Left ventricle myocardium inferior (tissue), 1 donor: ENCODE data around the gene SLC16A12. TPM values are rescaled to one million over a fixed set of nuclear protein-coding genes. Genes with fewer than 3 reads are reported as not detected.
A peak's percentile ranks its signal among the peaks of the same experiment; 100 is the strongest.

Experiments
- DNase-seq: peaks from one replicate; pipeline ENCODE4 v3.0.0-alpha.2; 2020
- H3K27ac ChIP-seq: fragments of 200-600 bp; replicated peaks from 2 replicates; pipeline ENCODE4 v1.8.0; 2021
- H3K27me3 ChIP-seq: fragments of 200-600 bp; 2 replicates; pipeline ENCODE4 v1.8.0; 2021; ENCODE audit warnings: low read depth
- H3K36me3 ChIP-seq: fragments of 200-600 bp; 2 replicates; pipeline ENCODE4 v1.8.0; 2021
- H3K4me1 ChIP-seq: fragments of 200-600 bp; 2 replicates; pipeline ENCODE4 v1.8.0; 2021
- H3K4me3 ChIP-seq: fragments of 200-600 bp; 2 replicates; pipeline ENCODE4 v1.8.0; 2021; ENCODE audit warnings: mild to moderate bottlenecking, moderate library complexity
- H3K9me3 ChIP-seq: fragments of 200-600 bp; replicated peaks from 2 replicates; pipeline ENCODE4 v1.8.0; 2021
- intact Hi-C: fragments of 100-400 bp; cut with micrococcal nuclease; formaldehyde crosslinking; loops from one replicate; pipeline ENCODE4 v1.11.0; 2022
- total RNA-seq: library from RNA; stranded (reverse); fragmentation: NEBNext Ultra II Directional; extraction: Animal tissue kit (Norgen Biotek cat#: 25700); gene quantifications from one replicate; pipeline ENCODE4 v1.2.1, GENCODE V29; 2021
- TF ChIP-seq, protein P1 (sequence below): fragments of 200-600 bp; IDR thresholded peaks from 2 replicates; pipeline ENCODE4 v1.8.0; 2021; ENCODE audit warnings: antibody characterized with exemption, mild to moderate bottlenecking, borderline replicate concordance
- donor health status: DM: no; HTN: yes; CAD: no; lungs with severe emphysema.

The SLC16A12 gene
- total RNA-seq, 1 donor from 2014 or later, result 2.0 TPM

DNA sequence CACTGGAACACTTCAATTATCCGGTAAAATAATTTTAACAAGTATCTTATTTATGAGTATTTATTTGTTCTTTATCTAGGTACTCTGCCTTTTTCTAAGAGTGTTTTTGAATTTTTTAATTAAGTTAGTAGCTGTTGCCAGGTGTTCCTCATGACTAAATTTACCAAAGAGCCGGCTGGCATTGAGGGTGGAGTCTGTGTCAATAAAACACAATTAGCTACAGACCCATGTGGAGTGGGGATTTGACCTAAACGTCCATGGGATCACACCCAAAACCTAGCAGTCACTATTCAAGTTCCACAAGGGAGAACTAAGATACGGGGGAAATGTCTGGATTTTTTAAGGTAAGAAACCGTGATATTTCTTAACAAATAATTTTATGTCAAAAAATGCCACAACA lies 9.8 kb downstream of the SLC16A12 start:
- Histone ChIP-seq H3K36me3 (no peaks in the 10 kb centered on the region), H3K9me3 (no peaks in the 10 kb centered on the region), H3K27ac (no peak overlapping the region), H3K4me1 (peaks cover 28% of the 10 kb centered on the region), H3K4me3 (no peak overlapping the region), H3K27me3 (no peaks in the 10 kb centered on the region)
- TF ChIP-seq, protein P1, sequence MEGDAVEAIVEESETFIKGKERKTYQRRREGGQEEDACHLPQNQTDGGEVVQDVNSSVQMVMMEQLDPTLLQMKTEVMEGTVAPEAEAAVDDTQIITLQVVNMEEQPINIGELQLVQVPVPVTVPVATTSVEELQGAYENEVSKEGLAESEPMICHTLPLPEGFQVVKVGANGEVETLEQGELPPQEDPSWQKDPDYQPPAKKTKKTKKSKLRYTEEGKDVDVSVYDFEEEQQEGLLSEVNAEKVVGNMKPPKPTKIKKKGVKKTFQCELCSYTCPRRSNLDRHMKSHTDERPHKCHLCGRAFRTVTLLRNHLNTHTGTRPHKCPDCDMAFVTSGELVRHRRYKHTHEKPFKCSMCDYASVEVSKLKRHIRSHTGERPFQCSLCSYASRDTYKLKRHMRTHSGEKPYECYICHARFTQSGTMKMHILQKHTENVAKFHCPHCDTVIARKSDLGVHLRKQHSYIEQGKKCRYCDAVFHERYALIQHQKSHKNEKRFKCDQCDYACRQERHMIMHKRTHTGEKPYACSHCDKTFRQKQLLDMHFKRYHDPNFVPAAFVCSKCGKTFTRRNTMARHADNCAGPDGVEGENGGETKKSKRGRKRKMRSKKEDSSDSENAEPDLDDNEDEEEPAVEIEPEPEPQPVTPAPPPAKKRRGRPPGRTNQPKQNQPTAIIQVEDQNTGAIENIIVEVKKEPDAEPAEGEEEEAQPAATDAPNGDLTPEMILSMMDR, result no peak
- no peak for DNase-seq
- intact Hi-C loops, result no loop called here

- no peaks in the 10 kb centered on the region for H3K36me3 ChIP-seq
- H3K4me3 ChIP-seq, result no peak overlapping the region
- H3K9me3 ChIP-seq, result no peaks in the 10 kb centered on the region
- intact Hi-C loops, result no loop called here
- peaks cover 33% of the 10 kb centered on the region for H3K4me1 ChIP-seq
- no peak for DNase-seq
- no peaks in the 10 kb centered on the region for H3K27me3 ChIP-seq
- H3K27ac ChIP-seq, result no peak overlapping the region
- TF ChIP-seq, protein P1, result no peak
These were observed 11.1 kb downstream of the SLC16A12 start for GRCh38 chr10:89524279-89524678.

- DNase-seq, result no peak
- H3K9me3 ChIP-seq, result no peaks in the 10 kb centered on the region
- H3K27ac ChIP-seq, result peak overlapping the region; percentile 85
- H3K4me1 ChIP-seq, result peaks cover 40% of the 10 kb centered on the region
- no peaks in the 10 kb centered on the region for H3K36me3 ChIP-seq
- H3K4me3 ChIP-seq, result no peak overlapping the region
- TF ChIP-seq, protein P1, result no peak
- intact Hi-C loops, result no loop called here
- H3K27me3 ChIP-seq, result no peaks in the 10 kb centered on the region
These were observed 12.1 kb downstream of the SLC16A12 start for GRCh38 chr10:89523274-89523673.

- Histone ChIP-seq H3K9me3 (no peaks in the 10 kb centered on the region), H3K4me1 (peaks cover 48% of the 10 kb centered on the region), H3K27me3 (no peaks in the 10 kb centered on the region), H3K4me3 (no peak overlapping the region), H3K27ac (peak overlapping the region; percentile 85), H3K36me3 (no peaks in the 10 kb centered on the region)
- DNase-seq, result no peak
- TF ChIP-seq, protein P1, result no peak
- intact Hi-C loops, result no loop called here
These were observed 12.9 kb downstream of the SLC16A12 start for GRCh38 chr10:89522463-89522862.

- Histone ChIP-seq H3K36me3 (no peaks in the 10 kb centered on the region), H3K27me3 (no peaks in the 10 kb centered on the region), H3K4me1 (peaks cover 59% of the 10 kb centered on the region), H3K4me3 (no peak overlapping the region), H3K27ac (peak overlapping the region; percentile 85), H3K9me3 (no peaks in the 10 kb centered on the region)
- TF ChIP-seq, protein P1, result no peak
- intact Hi-C loops, result no loop called here
- no peak for DNase-seq
These were observed 14.0 kb downstream of the SLC16A12 start for GRCh38 chr10:89521368-89521767.

DNA sequence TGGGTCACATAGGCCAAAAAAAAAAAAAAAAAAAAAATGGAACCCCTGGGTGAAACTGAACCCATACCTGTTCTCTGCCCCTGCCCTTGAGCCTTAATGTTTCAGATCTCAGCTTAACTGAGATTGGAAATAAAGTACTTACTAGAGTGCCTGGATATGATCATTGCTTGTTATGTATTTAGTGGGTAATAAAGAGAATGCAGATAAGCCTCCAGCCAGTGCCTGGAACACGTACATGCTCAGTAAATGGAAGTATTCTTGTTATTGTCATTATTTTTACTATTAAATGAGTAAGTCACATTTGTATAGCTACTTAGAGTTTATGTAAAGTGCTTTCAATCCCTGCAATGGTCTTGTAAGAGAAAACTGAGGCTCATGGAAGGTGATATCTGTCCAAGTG lies 14.7 kb downstream of the SLC16A12 start:
- no peak for DNase-seq
- TF ChIP-seq, protein P1, result no peak
- no peak overlapping the region for H3K4me3 ChIP-seq
- H3K36me3 ChIP-seq, result no peaks in the 10 kb centered on the region
- intact Hi-C loops, result no loop called here
- no peaks in the 10 kb centered on the region for H3K27me3 ChIP-seq
- H3K4me1 ChIP-seq, result peaks cover 66% of the 10 kb centered on the region
- H3K27ac ChIP-seq, result peak overlapping the region; percentile 85
- no peaks in the 10 kb centered on the region for H3K9me3 ChIP-seq
